CD1c-positive myeloid dendritic cell (primary cell): ENCODE results near the gene ETFDH.
"Not testable (repeated sequence)": the region's sequence is repeated elsewhere in the genome, so short reads cannot be mapped to it uniquely, and the experiment has no call there.

Source experiments
- DNase-seq: peaks from one replicate; pipeline ENCODE4 v3.0.0-alpha.2; 2016; ENCODE audit errors: extremely low spot score

The ETFDH gene

DNA sequence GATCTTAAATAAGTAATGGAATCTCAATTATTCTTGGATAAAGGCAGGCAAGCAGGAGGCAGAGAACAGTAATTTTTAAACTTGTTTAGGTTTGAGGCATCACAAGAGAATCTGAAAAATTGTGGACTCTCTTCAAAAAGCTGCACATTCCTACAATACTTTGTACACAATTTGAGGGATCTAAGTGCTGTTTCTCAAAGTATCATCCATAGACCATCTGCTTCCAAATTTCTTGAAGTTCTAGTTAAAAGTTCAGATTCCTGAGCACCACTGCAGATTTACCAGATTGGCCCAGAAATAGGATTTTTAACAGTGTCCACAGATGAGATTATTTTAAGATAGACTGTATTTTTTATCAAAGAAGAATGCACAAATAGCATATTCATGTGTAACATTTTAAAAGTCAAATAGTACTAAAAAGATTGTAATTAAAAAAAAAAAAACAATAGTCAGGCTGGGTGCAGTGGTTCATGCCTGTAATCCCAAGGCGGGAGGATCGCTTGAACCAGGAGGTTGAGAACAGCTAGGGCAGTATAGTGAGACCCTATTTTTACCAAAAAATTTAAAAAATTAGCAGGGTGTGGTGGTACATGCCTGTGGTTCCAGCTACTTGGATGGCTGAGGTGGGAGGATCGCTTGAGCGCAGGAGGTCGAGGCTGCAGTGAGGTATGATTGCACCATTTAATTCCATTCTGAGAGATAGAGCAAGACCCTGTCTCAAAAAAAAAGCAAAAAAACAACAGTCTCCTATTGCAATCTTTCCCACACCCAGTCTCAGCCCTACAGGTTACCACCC is 82.5 kb downstream of the ETFDH start:
- DNase-seq, result no peak

- not testable (repeated sequence) for DNase-seq
Measured at GRCh38 chr4:158755819-158756218, 83.7 kb downstream of the ETFDH start.

- no peak for DNase-seq
Measured at GRCh38 chr4:158756588-158756987, 84.5 kb downstream of the ETFDH start.

DNA sequence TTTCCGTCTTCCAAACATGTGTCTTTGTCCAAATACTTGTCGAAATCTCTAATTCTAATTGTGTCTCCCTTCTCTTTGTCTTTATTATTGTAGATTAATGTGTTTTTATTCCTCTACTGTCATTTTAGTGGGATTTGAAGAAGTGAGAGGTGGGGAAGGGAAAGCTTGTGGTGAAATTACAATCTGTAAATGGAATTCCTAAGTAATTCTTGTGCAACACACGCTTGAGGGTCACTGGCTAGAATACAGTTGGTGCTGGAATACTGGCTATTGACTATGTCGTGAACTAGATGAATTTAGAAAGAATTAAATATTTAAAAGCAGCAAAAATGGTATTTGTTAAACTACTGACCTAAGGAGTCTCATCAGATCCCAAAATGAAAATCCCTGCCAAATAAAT is 86.0 kb downstream of the ETFDH start:
- DNase-seq, result no peak

- no peak for DNase-seq
Measured at GRCh38 chr4:158758703-158759102, 86.6 kb downstream of the ETFDH start.
